Lower leg skin (tissue), 3 donors: ENCODE data around the gene KIF18A.

Experiments used
- CTCF ChIP-seq, 3 donors: fragments of 450-650 bp; IDR thresholded peaks; one replicate each; pipeline ENCODE4 v1.5.1; 2016; ENCODE audit warnings: antibody characterized with exemption in 3 of 3, mild to moderate bottlenecking in 3 of 3, moderate library complexity in 2 of 3
- POLR2A ChIP-seq, 2 donors: fragments of 450-650 bp; IDR thresholded peaks; one replicate each; pipeline ENCODE4 v1.6.1; 2016 to 2017; ENCODE audit warnings: antibody characterized with exemption in 2 of 2, mild to moderate bottlenecking in 1 of 2, moderate library complexity in 1 of 2

- TF ChIP-seq POLR2A (IDR thresholded peaks at IDR 0.05), result no peak
- TF ChIP-seq CTCF (IDR thresholded peaks at IDR 0.05), result no peak
Observed at GRCh38 chr11:28110108-28110820, 2.3 kb upstream of the KIF18A start.
